ENCODE measurements around the gene PARD3. TPM values are rescaled to one million over a fixed set of nuclear protein-coding genes. Genes with fewer than 3 reads are reported as not detected.
A peak's percentile ranks its signal among the peaks of the same experiment; 100 is the strongest.
"Not testable (repeated sequence)": the region's sequence is repeated elsewhere in the genome, so short reads cannot be mapped to it uniquely, and the experiment has no call there.

Gene PARD3
- total RNA-seq, 2 donors from 2014 or later = 32.0 to 61.9 TPM

GRCh38 chr10:34358729-34359434 is 456.2 kb downstream of the PARD3 start:
- H3K4me1 ChIP-seq (replicated peaks) = no peaks in the 10 kb centered on the region
- 74% methylated on average over 2 of the region's 2 CpGs for WGBS
- no peaks in the 10 kb centered on the region for H3K9me3 ChIP-seq
- no peak for TF ChIP-seq POLR2AphosphoS5 (IDR thresholded peaks at IDR 0.05)
- no peak overlapping the region for H3K4me3 ChIP-seq
- no peak for DNase-seq (ENCODE audit: low spot score)
- no peaks in the 10 kb centered on the region for H3K36me3 ChIP-seq
- no peak overlapping the region for H3K27ac ChIP-seq
- intact Hi-C loops (cut with DNase I) = no loop called here
- no peaks in the 10 kb centered on the region for H3K27me3 ChIP-seq (replicated peaks; ENCODE audit: insufficient read depth)

GRCh38 chr10:34356463-34356862 is 458.6 kb downstream of the PARD3 start:
- Histone ChIP-seq H3K4me1 (replicated peaks) (no peaks in the 10 kb centered on the region), H3K36me3 (no peaks in the 10 kb centered on the region), H3K27me3 (replicated peaks; ENCODE audit: insufficient read depth) (no peaks in the 10 kb centered on the region), H3K4me3 (no peak overlapping the region), H3K9me3 (no peaks in the 10 kb centered on the region), H3K27ac (peak overlapping the region in 1 of 2 donors; percentile 16)
- TF ChIP-seq POLR2AphosphoS5 (IDR thresholded peaks at IDR 0.05) (no peak), POLR2A (IDR thresholded peaks at IDR 0.05) (no peak), CTCF (IDR thresholded peaks at IDR 0.05) (no peak)
- intact Hi-C loops (cut with DNase I) = no loop called here
- DNase-seq (ENCODE audit: low spot score) = no peak

GRCh38 chr10:34353530-34353929 is 461.6 kb downstream of the PARD3 start:
- 84% methylated on average over 4 of the region's 4 CpGs for WGBS

GRCh38 chr10:34352599-34353204 is 462.4 kb downstream of the PARD3 start:
- 96% methylated on average over 45 of the region's 45 CpGs for WGBS

More at GRCh38 chr10:34353530-34353929, 461.6 kb downstream of the PARD3 start:
- intact Hi-C loops (cut with DNase I); H3K27me3 ChIP-seq (replicated peaks; ENCODE audit: insufficient read depth); H3K4me1 ChIP-seq (replicated peaks); DNase-seq (ENCODE audit: low spot score); H3K36me3 ChIP-seq; H3K27ac ChIP-seq; H3K4me3 ChIP-seq; H3K9me3 ChIP-seq: not testable (repeated sequence)

GRCh38 chr10:34351161-34351560 is 463.9 kb downstream of the PARD3 start:
- no peaks in the 10 kb centered on the region for H3K9me3 ChIP-seq
- H3K4me1 ChIP-seq (replicated peaks) = no peaks in the 10 kb centered on the region
- H3K4me3 ChIP-seq = no peak overlapping the region
- no peaks in the 10 kb centered on the region for H3K36me3 ChIP-seq
- intact Hi-C loops (cut with DNase I) = no loop called here
- WGBS = 84% methylated on average over 3 of the region's 3 CpGs
- H3K27ac ChIP-seq = no peak overlapping the region
- DNase-seq (ENCODE audit: low spot score) = no peak
- TF ChIP-seq CTCF (IDR thresholded peaks at IDR 0.05) (no peak), POLR2A (IDR thresholded peaks at IDR 0.05) (no peak), POLR2AphosphoS5 (IDR thresholded peaks at IDR 0.05) (no peak)
- no peaks in the 10 kb centered on the region for H3K27me3 ChIP-seq (replicated peaks; ENCODE audit: insufficient read depth)

More at GRCh38 chr10:34352599-34353204, 462.4 kb downstream of the PARD3 start:
- DNase-seq (ENCODE audit: low spot score); H3K36me3 ChIP-seq; intact Hi-C loops (cut with DNase I); H3K9me3 ChIP-seq; H3K27ac ChIP-seq; H3K4me3 ChIP-seq; H3K27me3 ChIP-seq (replicated peaks; ENCODE audit: insufficient read depth); H3K4me1 ChIP-seq (replicated peaks): not testable (repeated sequence)

- H3K4me1 ChIP-seq (replicated peaks) = no peaks in the 10 kb centered on the region
- no peaks in the 10 kb centered on the region for H3K36me3 ChIP-seq
- intact Hi-C loops (cut with DNase I) = no loop called here
- WGBS = 93% methylated on average over 7 of the region's 7 CpGs
- H3K4me3 ChIP-seq = no peak overlapping the region
- TF ChIP-seq POLR2A (IDR thresholded peaks at IDR 0.05) (no peak), CTCF (IDR thresholded peaks at IDR 0.05) (no peak), POLR2AphosphoS5 (IDR thresholded peaks at IDR 0.05) (no peak)
- no peaks in the 10 kb centered on the region for H3K27me3 ChIP-seq (replicated peaks; ENCODE audit: insufficient read depth)
- H3K27ac ChIP-seq = no peak overlapping the region
- H3K9me3 ChIP-seq = no peaks in the 10 kb centered on the region
- DNase-seq (ENCODE audit: low spot score) = no peak
Measured at GRCh38 chr10:34348917-34349485, 466.1 kb downstream of the PARD3 start.
